Measurements from ENCODE around the gene PLCH1.

Gene PLCH1

DNA sequence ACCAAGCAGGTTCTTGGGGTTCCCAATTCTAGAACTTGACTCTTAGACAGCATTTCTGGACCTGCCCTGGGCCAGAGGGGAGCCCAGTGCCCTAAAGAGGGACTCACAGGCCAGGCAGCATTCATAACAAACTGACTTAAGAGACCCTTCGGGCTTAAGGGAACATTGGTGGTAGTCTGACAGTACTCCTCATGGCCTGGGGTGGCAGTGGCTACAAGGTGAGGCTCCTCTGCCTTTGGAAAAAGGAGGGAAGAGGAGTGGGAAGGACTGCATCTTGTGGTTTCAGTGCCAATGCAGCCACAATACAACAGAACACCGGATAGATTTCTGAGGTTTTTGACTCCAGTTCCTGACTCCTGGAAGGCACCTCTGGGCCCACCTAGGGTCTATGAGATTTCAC lies 279.2 kb downstream of the PLCH1 start (continued):
- TF ChIP-seq ZNF280D (tag by site-specific recombination; IDR thresholded peaks at IDR 0.05) = no peak

GRCh38 chr3:155462672-155463071 lies 282.2 kb downstream of the PLCH1 start:
- Histone ChIP-seq H3K9me3 (ENCODE audit: control insufficient read depth, insufficient read depth, low read depth, low read length) (no peaks in the 10 kb centered on the region), H3K4me1 (ENCODE audit: control insufficient read depth, insufficient read depth, low read length) (no peaks in the 10 kb centered on the region), H3K4me3 (ENCODE audit: low read depth, low read length) (no peak overlapping the region), H3K27ac (ENCODE audit: extremely low read depth, low read depth, low read length) (no peak overlapping the region), H3K36me3 (ENCODE audit: control insufficient read depth in 2 of 2, insufficient read depth in 1 of 2, low read length in 2 of 2) (no peaks in the 10 kb centered on the region)
- peak; percentile 65 for TF ChIP-seq ZIC2 (tag by site-specific recombination; IDR thresholded peaks at IDR 0.05)
- TF ChIP-seq, protein P1, sequence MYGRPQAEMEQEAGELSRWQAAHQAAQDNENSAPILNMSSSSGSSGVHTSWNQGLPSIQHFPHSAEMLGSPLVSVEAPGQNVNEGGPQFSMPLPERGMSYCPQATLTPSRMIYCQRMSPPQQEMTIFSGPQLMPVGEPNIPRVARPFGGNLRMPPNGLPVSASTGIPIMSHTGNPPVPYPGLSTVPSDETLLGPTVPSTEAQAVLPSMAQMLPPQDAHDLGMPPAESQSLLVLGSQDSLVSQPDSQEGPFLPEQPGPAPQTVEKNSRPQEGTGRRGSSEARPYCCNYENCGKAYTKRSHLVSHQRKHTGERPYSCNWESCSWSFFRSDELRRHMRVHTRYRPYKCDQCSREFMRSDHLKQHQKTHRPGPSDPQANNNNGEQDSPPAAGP (tag by site-specific recombination; IDR thresholded peaks at IDR 0.05) = no peak
- CTCF ChIA-PET = no interaction called here
- POLR2A ChIA-PET = no interaction called here

GRCh38 chr3:155457591-155457990 lies 287.3 kb downstream of the PLCH1 start:
- no peaks in the 10 kb centered on the region for H3K36me3 ChIP-seq (ENCODE audit: control insufficient read depth in 2 of 2, insufficient read depth in 1 of 2, low read length in 2 of 2)
- no peaks in the 10 kb centered on the region for H3K4me1 ChIP-seq (ENCODE audit: control insufficient read depth, insufficient read depth, low read length)
- H3K4me3 ChIP-seq (ENCODE audit: low read depth, low read length) = no peak overlapping the region
- TF ChIP-seq ZNF354C (tag by site-specific recombination; IDR thresholded peaks at IDR 0.05; ENCODE audit: borderline replicate concordance, low read depth) = no peak
- no peak overlapping the region for H3K27ac ChIP-seq (ENCODE audit: extremely low read depth, low read depth, low read length)
- CTCF ChIA-PET = interaction anchor here (1.2 kb wide), 1 partner anchor 244 kb away, joined by 4 read pairs; no protein-coding TSS in a partner anchor
- no peaks in the 10 kb centered on the region for H3K9me3 ChIP-seq (ENCODE audit: control insufficient read depth, insufficient read depth, low read depth, low read length)
- POLR2A ChIA-PET = no interaction called here

DNA sequence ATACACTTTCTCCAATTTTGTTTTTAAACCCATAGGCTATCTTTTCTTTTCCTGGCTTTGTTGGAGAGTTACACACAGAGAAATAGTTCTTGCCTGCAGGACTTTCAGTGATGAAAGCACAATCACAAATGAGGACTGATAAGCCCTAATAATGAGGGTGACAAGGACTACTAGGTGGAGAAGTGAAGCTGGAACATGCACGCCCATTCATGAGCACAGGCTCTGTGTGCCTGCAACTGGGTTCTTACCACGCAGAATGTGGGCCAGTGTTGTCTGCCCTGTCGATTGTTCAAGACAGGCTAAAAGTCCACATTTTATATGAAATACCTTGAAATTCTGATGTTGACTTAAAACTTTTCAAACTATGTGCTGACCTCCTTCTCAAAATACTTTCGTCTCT lies 289.1 kb downstream of the PLCH1 start:
- no peaks in the 10 kb centered on the region for H3K36me3 ChIP-seq (ENCODE audit: control insufficient read depth in 2 of 2, insufficient read depth in 1 of 2, low read length in 2 of 2)
- POLR2A ChIA-PET = no interaction called here
- H3K9me3 ChIP-seq (ENCODE audit: control insufficient read depth, insufficient read depth, low read depth, low read length) = no peaks in the 10 kb centered on the region

More for the DNA sequence above, 289.1 kb downstream of the PLCH1 start:
- H3K4me1 ChIP-seq (ENCODE audit: control insufficient read depth, insufficient read depth, low read length) = no peaks in the 10 kb centered on the region
- no peak overlapping the region for H3K4me3 ChIP-seq (ENCODE audit: low read depth, low read length)
- no peak overlapping the region for H3K27ac ChIP-seq (ENCODE audit: extremely low read depth, low read depth, low read length)
- CTCF ChIA-PET = interaction anchor here (0.6 kb wide), 1 partner anchor 36 kb away, joined by 3 read pairs; no protein-coding TSS in a partner anchor
- no peak for TF ChIP-seq ZNF169 (tag by site-specific recombination; IDR thresholded peaks at IDR 0.05)
- no peak for TF ChIP-seq ZBTB44 (tag by site-specific recombination; IDR thresholded peaks at IDR 0.05)
- TF ChIP-seq, protein P2, sequence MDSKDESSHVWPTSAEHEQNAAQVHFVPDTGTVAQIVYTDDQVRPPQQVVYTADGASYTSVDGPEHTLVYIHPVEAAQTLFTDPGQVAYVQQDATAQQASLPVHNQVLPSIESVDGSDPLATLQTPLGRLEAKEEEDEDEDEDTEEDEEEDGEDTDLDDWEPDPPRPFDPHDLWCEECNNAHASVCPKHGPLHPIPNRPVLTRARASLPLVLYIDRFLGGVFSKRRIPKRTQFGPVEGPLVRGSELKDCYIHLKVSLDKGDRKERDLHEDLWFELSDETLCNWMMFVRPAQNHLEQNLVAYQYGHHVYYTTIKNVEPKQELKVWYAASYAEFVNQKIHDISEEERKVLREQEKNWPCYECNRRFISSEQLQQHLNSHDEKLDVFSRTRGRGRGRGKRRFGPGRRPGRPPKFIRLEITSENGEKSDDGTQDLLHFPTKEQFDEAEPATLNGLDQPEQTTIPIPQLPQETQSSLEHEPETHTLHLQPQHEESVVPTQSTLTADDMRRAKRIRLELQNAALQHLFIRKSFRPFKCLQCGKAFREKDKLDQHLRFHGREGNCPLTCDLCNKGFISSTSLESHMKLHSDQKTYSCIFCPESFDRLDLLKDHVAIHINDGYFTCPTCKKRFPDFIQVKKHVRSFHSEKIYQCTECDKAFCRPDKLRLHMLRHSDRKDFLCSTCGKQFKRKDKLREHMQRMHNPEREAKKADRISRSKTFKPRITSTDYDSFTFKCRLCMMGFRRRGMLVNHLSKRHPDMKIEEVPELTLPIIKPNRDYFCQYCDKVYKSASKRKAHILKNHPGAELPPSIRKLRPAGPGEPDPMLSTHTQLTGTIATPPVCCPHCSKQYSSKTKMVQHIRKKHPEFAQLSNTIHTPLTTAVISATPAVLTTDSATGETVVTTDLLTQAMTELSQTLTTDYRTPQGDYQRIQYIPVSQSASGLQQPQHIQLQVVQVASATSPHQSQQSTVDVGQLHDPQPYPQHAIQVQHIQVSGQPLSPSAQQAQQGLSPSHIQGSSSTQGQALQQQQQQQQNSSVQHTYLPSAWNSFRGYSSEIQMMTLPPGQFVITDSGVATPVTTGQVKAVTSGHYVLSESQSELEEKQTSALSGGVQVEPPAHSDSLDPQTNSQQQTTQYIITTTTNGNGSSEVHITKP (tag by site-specific recombination; IDR thresholded peaks at IDR 0.05) = no peak
- no peak for TF ChIP-seq ZNF10 (tag by site-specific recombination; IDR thresholded peaks at IDR 0.05)
- no peak for TF ChIP-seq ZNF16 (tag by site-specific recombination; IDR thresholded peaks at IDR 0.05; ENCODE audit: low read depth)
- no peak for TF ChIP-seq ZNF639 (tag by site-specific recombination; IDR thresholded peaks at IDR 0.05)
- no peak for TF ChIP-seq ZNF157 (tag by site-specific recombination; IDR thresholded peaks at IDR 0.05)
- TF ChIP-seq ZNF501 (tag by site-specific recombination; IDR thresholded peaks at IDR 0.05) = no peak
- TF ChIP-seq ZNF121 (tag by site-specific recombination; IDR thresholded peaks at IDR 0.05) = no peak
- no peak for TF ChIP-seq ZNF510 (tag by site-specific recombination; IDR thresholded peaks at IDR 0.05; ENCODE audit: insufficient replicate concordance)
- TF ChIP-seq ZNF555 (tag by site-specific recombination; conservative IDR thresholded peaks at IDR 0.05) = no peak
- TF ChIP-seq KLF9 (tag by site-specific recombination; IDR thresholded peaks at IDR 0.05; ENCODE audit: low read depth) = no peak
- no peak for TF ChIP-seq KLF7 (tag by site-specific recombination; IDR thresholded peaks at IDR 0.05; ENCODE audit: borderline replicate concordance)
- no peak for TF ChIP-seq ZNF585B (tag by site-specific recombination; IDR thresholded peaks at IDR 0.05)
